ENCODE results near the gene CHD1.
"Not testable (repeated sequence)": the region's sequence is repeated elsewhere in the genome, so short reads cannot be mapped to it uniquely, and the experiment has no call there.

Gene CHD1

DNA sequence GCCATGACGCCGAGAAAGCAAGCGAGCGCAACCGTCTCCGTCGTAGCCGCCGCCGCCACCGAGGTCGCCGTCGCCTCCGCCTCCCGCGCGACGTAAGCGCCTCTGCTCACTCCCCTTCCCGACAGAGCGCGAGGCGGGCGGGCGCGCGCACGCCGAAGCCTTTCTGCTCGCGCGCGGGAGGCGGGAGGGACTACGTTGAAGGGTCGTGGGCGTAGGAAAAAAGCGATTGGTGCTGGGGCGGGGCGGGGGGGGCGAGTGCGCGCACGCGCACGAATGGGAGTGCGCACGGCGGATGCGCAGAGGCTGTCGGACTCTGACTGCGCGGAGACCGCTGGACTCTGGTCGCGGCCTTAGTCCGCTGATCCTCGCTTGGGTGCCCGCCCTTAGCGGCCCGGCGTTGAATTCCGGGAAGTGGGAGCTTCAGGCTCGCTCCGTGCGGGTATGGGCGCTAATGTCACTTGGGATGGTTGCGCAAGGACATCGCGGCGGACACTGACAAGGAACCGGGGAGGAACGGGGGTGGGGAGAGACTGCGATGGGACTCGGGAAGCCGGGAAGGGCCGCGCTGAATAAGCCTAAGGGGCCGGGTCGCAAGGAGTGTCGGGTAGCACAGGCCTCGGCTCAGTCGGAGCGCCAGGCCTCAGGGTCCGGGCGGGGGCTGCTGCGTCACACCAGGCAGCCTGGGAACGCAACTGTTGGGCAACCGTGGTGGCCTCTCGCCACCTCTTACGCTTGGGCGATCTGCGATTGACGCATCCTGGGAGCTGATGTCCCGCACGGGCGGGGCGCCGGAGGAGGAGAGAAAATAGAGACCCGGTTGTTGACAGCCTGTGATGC lies at the start of gene CHD1:
Gene CHD1 (minus strand): TSS at position 135 of the 837 bp plus-strand sequence. CDS start 2,621 bp downstream, outside the sequence.
- in situ Hi-C loops (cut with MboI; ENCODE audit: low sequenced_read_pairs) = no loop called here

DNA sequence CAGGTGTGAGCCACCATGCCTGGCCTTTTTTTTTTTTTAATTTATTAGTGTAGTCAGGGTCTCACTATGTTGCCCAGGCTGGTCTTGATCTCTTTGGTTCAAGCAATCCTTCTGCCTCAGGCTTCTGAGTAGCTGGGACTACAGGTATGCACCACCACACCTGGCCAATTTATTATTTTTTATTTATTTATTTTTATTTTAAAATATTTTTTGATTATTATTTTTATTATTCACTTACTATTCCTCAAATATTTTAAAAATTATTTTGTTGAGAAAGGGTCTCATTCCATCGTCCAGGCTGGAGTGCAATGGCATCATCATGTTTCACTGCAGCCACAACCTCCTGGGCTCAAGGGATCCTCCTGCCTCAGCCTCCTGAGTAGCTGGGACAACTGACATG lies 49.7 kb upstream of the CHD1 start:
- in situ Hi-C loops (cut with MboI; ENCODE audit: low sequenced_read_pairs) = no loop called here

DNA sequence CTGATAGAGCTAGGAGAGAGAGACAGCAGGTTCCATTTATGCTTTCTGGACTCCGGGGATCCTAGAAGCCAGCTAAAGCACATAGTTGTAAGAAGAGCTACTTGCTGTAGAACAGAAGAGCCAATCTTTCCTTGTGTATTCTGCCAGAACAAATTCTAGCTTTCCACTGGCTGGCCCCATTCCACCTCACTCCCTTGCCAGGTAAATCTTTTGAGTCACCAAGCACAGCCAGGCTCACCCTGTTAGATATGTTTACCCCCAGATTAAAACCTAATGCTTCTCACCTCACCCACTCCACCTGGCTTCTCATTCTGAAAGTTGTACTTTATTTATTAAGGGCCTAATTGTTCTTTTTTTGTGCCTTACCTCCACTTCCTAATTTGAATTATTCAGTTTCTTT lies 48.9 kb upstream of the CHD1 start:
- in situ Hi-C loops (cut with MboI; ENCODE audit: low sequenced_read_pairs) = no loop called here

DNA sequence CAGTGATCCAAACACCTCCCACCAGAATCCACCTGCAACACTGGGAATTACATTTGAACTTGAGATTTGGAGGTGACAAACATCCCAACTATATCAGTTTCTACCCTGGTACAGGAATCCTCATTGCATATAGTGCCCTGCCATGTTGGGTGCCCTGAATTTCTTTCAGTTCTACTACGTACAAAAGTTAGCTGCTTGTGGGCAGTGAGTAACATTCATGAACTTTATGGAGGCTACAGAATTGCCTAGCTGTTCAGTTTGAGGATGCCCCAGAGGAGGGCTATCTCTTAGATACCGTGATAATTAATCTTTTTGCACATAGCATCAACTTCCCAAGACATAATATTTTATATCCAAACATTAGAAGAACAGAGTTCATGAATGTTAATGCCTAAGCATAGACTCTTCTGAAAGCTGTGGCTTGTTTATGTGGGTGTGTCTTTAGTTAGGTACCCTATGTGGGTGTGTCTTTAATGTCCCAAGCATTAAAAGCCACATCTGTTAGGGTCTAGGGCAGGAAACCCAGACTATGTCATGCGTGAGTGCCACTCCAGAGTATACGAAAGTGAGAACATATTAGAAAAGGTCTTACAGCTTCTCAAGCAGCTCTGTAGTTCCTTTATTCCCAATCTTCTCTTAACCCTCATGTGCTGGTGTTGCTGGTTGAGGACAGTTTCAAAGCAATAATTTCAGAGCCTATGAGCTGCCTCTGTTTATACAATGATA lies 47.0 kb upstream of the CHD1 start:
- in situ Hi-C loops (cut with MboI; ENCODE audit: low sequenced_read_pairs) = no loop called here

DNA sequence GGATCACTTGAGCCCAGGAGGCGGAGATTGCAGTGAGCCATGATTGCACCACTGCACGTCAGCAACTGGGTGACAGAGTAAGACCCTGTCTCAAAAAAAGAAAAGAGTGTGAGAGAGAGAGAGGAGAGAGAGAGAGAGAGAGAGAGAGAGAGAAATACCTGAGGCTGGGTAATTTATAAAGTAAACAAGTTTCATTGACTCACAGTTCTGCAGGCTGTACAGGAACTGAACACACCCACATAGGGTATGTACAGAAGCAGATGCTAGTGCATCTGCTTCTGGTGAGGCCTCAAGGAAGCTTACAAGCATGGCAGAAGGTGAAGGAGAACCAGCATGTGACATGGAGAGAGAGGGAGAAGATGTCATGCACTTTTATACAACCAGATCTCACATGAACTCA lies 46.4 kb upstream of the CHD1 start:
- in situ Hi-C loops (cut with MboI; ENCODE audit: low sequenced_read_pairs) = no loop called here

DNA sequence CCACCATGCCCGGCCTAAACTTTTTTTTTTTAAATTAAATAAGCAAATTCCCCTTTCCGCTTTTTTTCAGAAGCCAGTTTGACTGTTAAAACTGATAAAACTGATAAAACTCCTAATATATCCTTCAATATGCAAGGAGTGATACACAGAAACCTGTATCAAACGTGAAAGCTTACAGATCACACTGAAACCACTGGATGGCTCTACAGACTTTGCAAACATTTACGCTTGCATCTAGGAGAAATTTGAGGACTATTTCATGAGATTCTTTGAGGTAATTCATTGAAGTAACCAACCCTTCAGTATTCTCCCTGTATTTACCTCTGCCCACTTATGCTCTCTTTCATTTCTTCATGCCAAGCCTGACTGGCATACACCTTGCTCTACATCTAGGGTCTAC lies 40.6 kb upstream of the CHD1 start:
- in situ Hi-C loops (cut with MboI; ENCODE audit: low sequenced_read_pairs) = no loop called here

DNA sequence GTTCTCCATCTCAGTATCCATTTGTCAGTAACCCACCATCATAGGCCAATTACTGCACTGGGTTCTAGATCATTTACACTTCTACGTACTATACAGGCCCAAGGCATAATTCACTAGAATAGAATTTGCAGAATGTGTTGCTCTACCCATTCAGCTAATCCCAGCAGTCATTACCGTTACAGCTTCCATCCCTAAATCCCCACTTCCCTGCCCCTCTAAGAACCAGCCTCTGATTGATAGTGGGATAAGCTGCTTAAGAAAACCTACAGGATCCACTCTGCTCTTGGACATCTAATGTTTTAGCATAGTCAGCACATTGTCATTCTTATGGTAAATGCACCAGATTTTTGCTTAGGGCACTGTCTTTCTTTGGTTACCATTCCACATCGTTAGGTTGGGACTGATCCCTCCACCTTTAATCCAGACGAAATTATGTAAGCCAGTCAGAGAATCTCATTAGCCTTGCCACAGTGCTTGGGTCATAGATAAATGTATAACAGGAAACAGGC lies 39.3 kb upstream of the CHD1 start:
- in situ Hi-C loops (cut with MboI; ENCODE audit: low sequenced_read_pairs) = no loop called here

DNA sequence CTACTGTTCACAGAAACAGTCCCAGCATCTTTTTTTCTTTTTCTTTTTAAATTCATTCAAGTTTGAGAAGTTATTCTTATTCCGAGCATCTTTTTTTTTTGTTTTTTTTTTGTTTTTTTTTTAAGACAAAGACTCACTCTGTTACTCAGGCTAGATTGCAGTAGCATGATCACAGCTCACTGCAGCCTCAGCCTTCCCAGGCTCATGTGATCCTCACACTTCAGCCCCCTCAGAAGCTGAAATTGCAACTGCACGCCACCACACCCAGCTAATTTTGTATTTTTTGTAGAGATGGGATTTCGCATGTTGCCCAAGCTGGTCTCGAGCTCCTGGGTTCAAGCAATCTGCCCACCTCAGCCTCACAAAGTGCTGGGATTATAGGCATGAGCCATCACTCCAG lies 36.4 kb upstream of the CHD1 start:
- in situ Hi-C loops (cut with MboI; ENCODE audit: low sequenced_read_pairs) = no loop called here

DNA sequence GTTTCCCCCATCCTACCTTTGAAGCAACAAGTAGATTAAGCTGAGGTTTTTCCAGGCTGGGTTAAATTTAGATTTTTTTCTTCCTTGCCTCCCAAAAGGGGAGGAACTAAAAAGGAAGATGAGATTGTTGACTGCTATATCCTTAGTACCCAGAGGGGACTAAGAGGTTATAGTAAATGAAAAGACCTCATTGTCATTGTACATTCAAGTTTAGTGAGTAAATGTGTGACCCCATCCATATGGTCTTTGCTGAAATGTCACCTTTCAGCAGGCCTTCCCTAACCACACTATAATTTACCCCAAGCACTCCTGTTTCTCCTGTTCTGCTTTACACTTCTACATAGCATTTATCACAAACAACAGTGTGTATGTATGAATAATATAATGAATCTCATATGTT lies 35.8 kb upstream of the CHD1 start:
- in situ Hi-C loops (cut with MboI; ENCODE audit: low sequenced_read_pairs) = no loop called here

DNA sequence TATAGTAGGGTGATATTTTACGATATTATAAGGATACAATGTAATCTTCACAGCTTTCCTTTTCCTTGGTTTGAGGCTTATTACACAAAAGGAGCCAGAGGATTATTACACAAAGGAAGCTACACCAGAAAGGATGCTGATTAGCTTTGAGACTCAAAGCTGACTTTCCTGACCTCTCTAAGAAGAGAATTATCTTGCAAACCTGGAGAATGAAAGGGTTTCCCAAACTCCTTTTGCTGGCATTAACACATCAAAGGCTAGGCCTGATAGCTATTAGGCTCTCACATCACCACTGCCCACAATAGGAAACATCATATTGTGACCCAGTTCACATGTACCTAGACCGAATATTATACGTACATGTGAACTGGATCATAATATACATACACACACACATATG lies 34.2 kb upstream of the CHD1 start:
- in situ Hi-C loops (cut with MboI; ENCODE audit: low sequenced_read_pairs) = no loop called here

DNA sequence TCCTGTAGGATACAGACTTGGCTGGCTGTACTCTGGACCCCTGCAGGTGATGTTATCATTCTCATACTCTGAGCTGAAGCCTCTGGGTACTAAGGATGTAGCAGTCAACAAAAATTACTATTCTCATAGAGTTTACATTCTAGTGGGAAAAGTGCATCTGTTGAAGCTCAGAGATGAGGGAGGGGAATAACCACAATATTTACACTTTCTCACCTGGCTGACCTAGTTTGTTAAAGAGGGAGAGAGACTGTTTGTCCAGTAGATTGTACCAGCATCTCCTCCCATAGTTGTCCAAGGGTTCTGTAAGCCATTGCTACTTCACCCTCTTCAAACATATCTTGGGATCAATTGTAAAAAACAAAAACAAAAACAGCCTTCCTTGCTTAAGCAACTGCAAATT lies 33.8 kb upstream of the CHD1 start:
- in situ Hi-C loops (cut with MboI; ENCODE audit: low sequenced_read_pairs) = no loop called here

DNA sequence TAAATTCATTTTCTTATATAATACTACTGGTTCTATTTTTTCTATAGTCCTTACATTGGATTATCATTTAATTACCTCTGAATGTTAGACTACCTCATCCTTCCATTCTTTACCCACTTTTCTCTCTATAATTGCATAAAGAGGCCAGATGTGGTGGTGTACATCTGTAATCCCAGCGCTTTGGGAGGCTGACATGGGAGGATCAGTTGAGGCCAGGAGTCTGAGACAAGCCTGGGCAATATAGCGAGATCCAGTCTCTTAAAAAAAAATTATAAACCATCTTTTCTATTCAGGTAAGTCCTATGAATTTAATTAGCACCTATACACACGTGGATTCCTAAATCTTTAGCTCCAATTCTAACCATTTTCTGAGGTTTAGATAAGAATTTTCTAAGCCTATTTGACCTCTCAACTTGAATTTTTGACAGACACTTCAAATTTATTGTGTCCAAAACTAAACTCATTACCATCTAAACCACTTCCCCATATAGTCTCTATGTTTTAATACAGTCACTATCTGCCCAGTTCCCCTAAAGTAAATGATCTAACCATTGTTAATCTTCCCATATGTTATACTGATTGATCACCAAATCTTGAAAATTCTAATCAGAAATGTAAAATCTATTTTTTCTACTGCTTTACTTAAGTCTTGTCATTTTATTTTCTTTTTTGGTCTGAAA lies 33.0 kb upstream of the CHD1 start:
- in situ Hi-C loops (cut with MboI; ENCODE audit: low sequenced_read_pairs) = no loop called here

DNA sequence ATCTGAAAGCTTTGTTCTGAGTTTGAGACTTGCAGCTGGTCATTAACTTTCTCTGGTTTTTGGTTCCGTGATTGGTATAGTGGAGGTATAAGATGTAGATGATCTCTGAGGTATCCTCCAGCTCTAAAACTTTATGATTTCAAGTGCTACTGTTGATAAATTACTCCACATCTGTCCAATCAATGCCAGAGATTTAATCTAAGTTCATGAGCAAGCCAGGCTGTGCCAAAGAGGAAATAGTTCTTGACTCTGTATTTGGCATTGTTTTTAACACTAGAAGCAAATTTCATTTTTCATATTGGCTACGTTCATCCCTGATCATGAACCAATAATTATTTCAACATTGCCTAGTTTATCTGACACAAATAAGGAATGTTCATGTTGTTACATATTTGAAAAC lies 28.5 kb upstream of the CHD1 start:
- in situ Hi-C loops (cut with MboI; ENCODE audit: low sequenced_read_pairs) = no loop called here

DNA sequence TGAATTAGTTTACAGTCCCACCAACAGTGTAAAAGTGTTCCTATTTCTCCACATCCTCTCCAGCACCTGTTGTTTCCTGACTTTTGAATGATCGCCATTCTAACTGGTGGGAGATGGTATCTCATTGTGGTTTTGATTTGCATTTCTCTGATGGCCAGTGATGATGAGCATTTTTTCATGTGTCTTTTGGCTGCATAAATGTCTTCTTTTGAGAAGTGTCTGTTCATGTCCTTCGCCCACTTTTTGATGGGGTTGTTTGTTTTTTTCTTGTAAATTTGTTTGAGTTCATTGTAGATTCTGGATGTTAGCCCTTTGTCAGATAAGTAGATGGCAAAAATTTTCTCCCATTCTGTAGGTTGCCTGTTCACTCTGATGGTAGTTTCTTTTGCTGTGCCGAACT lies 27.1 kb upstream of the CHD1 start:
- in situ Hi-C loops (cut with MboI; ENCODE audit: low sequenced_read_pairs) = not testable (repeated sequence)

DNA sequence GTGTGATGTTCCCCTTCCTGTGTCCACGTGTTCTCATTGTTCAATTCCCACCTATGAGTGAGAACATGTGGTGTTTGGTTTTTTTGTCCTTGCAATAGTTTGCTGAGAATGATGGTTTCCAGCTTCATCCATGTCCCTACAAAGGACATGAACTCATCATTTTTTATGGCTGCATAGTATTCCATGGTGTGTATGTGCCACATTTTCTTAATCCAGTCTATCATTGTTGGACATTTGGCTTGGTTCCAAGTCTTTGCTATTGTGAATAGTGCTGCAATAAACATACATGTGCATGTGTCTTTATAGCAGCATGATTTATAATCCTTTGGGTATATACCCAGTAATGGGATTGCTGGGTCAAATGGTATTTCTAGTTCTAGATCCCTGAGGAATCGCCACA lies 26.7 kb upstream of the CHD1 start:
- in situ Hi-C loops (cut with MboI; ENCODE audit: low sequenced_read_pairs) = not testable (repeated sequence)

DNA sequence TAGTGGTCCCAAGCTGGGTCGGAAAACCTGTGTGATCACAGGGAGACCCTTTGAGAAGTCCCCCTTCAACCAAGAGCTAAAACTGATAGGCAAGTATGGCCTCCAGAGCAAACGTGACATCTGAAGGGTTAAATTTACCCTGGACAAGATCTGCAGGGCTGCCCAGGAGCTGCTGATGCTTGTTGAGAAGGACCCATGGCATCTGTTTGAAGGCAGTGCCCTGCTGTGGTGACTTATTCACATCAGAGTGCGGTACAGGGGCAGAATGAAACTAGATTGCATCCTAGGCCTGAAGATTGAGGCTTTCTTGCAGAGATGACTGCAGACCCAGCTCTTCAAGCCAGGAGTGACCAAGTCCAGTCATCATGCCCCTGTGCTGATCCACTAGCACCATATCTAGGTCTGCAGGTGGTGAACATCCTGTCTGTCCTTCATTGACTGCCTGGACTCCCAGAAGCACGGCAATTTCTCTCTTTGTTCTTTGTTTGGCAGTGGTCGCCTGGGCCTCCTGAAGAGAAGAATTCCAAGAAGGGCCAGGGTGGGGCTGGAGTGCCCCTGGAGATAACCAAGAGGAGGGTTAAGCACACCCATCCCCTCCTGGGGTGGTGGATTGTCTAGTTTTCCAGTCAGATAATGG lies 25.7 kb upstream of the CHD1 start:
- in situ Hi-C loops (cut with MboI; ENCODE audit: low sequenced_read_pairs) = no loop called here

DNA sequence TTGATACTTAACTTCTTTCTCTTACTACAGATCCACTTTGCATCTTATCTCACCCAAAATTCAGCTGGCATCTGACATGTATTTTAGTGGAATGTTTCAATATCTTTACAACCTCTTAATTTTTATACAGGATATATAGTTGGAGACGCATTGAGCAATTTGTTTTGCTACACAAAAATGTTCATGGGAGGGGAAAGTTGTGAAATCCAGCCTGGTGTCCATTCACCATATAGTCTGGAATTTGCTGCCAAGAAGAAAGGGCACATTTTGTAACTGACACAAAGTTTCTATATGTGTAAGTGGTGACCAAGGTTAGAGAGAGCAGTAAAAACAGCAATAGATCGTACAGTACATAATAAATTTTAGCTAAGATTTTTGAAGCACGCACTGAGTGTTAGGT lies 14.0 kb upstream of the CHD1 start:
- in situ Hi-C loops (cut with MboI; ENCODE audit: low sequenced_read_pairs) = no loop called here

DNA sequence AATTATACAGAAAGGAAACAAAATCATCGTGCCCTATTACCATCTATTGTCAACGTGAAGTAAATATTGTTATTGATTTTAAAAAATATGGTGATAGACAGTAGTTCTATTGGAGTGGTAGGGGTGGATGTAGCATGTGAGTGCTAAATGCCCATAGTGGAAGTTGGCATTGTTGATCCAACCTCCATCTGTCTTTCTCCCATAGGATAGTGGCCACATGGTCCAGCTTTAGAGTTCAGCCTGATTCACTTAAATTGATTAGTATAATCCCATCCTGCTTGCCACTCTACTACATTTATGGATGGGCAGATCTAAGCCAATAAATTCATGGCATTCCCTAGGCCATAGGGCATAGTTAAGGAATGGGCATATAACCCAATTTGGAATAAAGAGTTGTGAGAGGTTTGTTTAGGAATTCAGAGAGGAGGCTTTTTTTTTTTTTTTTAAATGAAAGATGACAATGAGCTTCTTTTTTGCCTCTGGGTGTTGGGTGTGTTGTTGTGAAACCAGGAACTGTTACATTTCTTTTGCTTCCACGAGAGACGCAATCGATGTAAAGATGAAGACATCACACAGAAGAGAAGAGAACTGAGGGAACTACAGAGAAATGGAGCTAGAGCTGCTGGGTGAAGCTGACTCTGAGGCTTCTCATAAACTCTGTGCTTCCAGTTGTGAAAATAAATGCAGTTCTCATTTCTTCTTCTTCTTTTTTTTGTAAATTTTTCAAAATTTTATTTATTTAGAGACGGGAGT lies 12.5 kb upstream of the CHD1 start:
- in situ Hi-C loops (cut with MboI; ENCODE audit: low sequenced_read_pairs) = no loop called here

DNA sequence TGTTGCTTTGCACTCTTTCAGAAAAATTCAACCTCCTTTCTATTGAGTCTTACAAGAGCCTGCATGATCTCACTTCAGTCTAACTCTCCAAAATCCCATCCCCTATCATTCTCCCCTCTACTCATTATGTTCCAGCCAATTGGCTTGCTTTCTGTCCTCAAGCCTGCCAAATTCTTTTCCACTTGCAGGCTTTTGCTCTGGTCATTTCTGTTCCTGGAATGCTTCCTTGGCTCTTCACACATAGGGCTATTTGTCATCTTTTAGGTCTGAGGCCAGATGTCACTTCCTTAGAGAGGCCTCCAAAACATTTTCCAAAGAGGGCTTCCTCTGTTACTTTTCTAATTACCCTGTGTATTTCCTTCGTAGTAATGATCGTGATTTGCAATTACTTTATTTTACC lies 11.8 kb upstream of the CHD1 start:
- in situ Hi-C loops (cut with MboI; ENCODE audit: low sequenced_read_pairs) = no loop called here

DNA sequence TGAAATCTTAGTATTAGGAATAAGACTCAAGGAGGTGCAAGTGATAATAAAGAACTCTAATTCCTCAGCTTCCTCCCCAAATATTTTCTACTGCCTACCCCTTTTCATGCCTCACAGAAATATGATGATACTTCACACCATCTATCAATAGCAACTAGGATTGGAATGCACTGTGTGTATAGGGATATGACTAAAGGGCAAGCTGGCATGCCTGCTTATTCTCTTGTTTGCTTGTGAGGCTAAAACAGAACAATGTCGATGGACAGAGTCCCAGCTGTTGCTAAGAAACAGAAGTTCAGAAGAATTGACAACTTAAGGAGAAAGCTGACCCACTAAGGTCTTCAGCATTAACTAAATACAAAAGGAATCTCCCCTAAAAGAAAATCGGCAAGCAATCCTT lies 9.7 kb upstream of the CHD1 start:
- in situ Hi-C loops (cut with MboI; ENCODE audit: low sequenced_read_pairs) = no loop called here
